PC-9 (cell line): Measurements from ENCODE around the gene BCKDK. TPM values are rescaled to one million over a fixed set of nuclear protein-coding genes. Genes with fewer than 3 reads are reported as not detected.

Experiments
- BruUV-seq: library from RNA; stranded (reverse); fragments of 400-500 nt; replicated peaks from 2 replicates; lab custom pipeline; 2021; lab: Mats Ljungman, UMichigan
- CTCF ChIA-PET: fragments of 300-600 bp; sonication (Branson Sonifier 250); formaldehyde crosslinking; loops from one replicate; lab custom pipeline; 2022; ENCODE audit warnings: antibody characterized with exemption; lab: Charles Lee
- POLR2A ChIA-PET: fragments of 300-600 bp; sonication (Branson Sonifier 250); formaldehyde crosslinking; loops from one replicate; lab custom pipeline; 2022; ENCODE audit warnings: antibody characterized with exemption; ENCODE audit not compliant: unreplicated experiment; lab: Charles Lee
- DNase-seq, 2 experiments: peaks; one replicate each; pipeline versions ENCODE4 v3.0.0 to v3.0.0-alpha.2; 2015 to 2022; ENCODE audit warnings: mixed read lengths in 1 of 2
- H2AFZ ChIP-seq: fragments of 200-600 bp; sonication (generic); 2 replicates; pipeline ENCODE4 v1.8.1; 2017; ENCODE audit warnings: antibody characterized with exemption
- H3F3A ChIP-seq: fragments of 200-600 bp; sonication (generic); 2 replicates; pipeline ENCODE4 v1.8.1; 2017; ENCODE audit warnings: antibody characterized with exemption, mild to moderate bottlenecking, low read depth; ENCODE audit not compliant: insufficient read depth
- H3K27ac ChIP-seq: fragments of 200-600 bp; sonication (generic); 2 replicates; pipeline ENCODE4 v1.6.1; 2016; ENCODE audit warnings: mixed run types
- H3K27me3 ChIP-seq: fragments of 200-600 bp; sonication (generic); 2 replicates; pipeline ENCODE4 v1.6.1; 2016; ENCODE audit warnings: low read depth, mixed run types; ENCODE audit not compliant: insufficient read depth
- H3K36me3 ChIP-seq: fragments of 200-600 bp; sonication (generic); 2 replicates; pipeline ENCODE4 v1.6.1; 2016; ENCODE audit warnings: low read depth, mixed run types
- H3K4me1 ChIP-seq: fragments of 200-600 bp; sonication (generic); replicated peaks from 2 replicates; pipeline ENCODE4 v1.6.1; 2016; ENCODE audit warnings: mixed run types; ENCODE audit not compliant: insufficient read depth
- H3K4me2 ChIP-seq: fragments of 200-600 bp; sonication (generic); 2 replicates; pipeline ENCODE4 v1.6.1; 2017; ENCODE audit warnings: mixed run types
- H3K4me3 ChIP-seq: fragments of 200-600 bp; sonication (generic); 2 replicates; pipeline ENCODE4 v1.6.1; 2016; ENCODE audit warnings: mixed run types
- H3K79me2 ChIP-seq: fragments of 200-600 bp; sonication (generic); 2 replicates; pipeline ENCODE4 v1.6.1; 2017; ENCODE audit warnings: low read depth, mixed run types
- H3K9me2 ChIP-seq: fragments of 200-600 bp; sonication (generic); 2 replicates; pipeline ENCODE4 v1.8.1; 2017; ENCODE audit warnings: mild to moderate bottlenecking; ENCODE audit not compliant: insufficient read depth
- H3K9me3 ChIP-seq: fragments of 200-600 bp; sonication (generic); 2 replicates; pipeline ENCODE4 v1.8.1; 2016; ENCODE audit warnings: low read depth; ENCODE audit not compliant: insufficient read depth
- H4K20me1 ChIP-seq: fragments of 200-600 bp; sonication (generic); 2 replicates; pipeline ENCODE4 v1.8.1; 2017; ENCODE audit not compliant: insufficient read depth
- EZH2 ChIP-seq: fragments of 200-600 bp; sonication (generic); IDR thresholded peaks from 2 replicates; pipeline ENCODE4 v1.8.0; 2017; ENCODE audit warnings: antibody characterized with exemption, low read depth
- intact Hi-C: fragments of 100-400 bp; cut with micrococcal nuclease; formaldehyde crosslinking; loops from one replicate; pipeline ENCODE4 v1.10.0; 2022; ENCODE audit not compliant: unreplicated experiment
- total RNA-seq: library from RNA; stranded (reverse); gene quantifications from 2 replicates; pipeline ENCODE4 v1.2.3, GENCODE V29; 2021
- TF ChIP-seq, protein P1 (sequence below): fragments of 200-600 bp; sonication (generic); conservative IDR thresholded peaks from 2 replicates; pipeline ENCODE4 v1.6.1; 2017; ENCODE audit warnings: mixed run types, antibody characterized with exemption, mild to moderate bottlenecking, moderate library complexity

Gene BCKDK
- total RNA-seq, 1 experiment from 2014 or later: 41.5 TPM

DNA sequence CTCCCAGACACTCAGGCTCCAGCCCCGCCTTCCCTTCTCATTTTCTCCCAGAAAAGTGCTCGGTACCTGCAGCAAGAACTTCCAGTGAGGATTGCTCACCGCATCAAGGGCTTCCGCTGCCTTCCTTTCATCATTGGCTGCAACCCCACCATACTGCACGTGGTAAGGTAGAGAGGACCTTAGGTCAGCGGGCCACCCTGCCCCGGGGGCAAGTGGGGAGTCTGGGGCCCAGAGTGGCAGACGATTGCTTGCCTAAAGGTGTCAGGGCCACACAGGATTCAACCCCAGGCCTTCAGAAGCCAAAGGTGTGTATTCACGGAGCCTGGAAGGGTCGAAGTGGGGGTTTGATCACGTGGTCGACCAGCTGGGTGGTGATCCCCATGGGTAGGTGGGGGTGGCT, 1.4 kb downstream of the BCKDK start:
- Histone ChIP-seq H3K79me2 (peaks cover 15% of the 10 kb centered on the region), H2AFZ (no peak overlapping the region), H3K36me3 (no peaks in the 10 kb centered on the region; the same call in 1 of the 2 replicates), H3F3A (peaks cover 38% of the 10 kb centered on the region), H4K20me1 (no peaks in the 10 kb centered on the region), H3K27ac (no peak overlapping the region), H3K4me2 (peak overlapping the region; percentile 99), H3K4me3 (peak overlapping the region; percentile 99; the same call in 1 of the 2 replicates), H3K4me1 (peaks cover 15% of the 10 kb centered on the region), H3K9me2 (no peaks in the 10 kb centered on the region), H3K27me3 (no peaks in the 10 kb centered on the region), H3K9me3 (no peaks in the 10 kb centered on the region)
- TF ChIP-seq EZH2: no peak
- ChIA-PET POLR2A (interaction anchor here (0.6 kb wide), 1 partner anchor 300 kb away, joined by 3 read pairs; no protein-coding TSS in a partner anchor), CTCF (no interaction called here)
- no TSS peak for BruUV-seq
- DNase-seq: no peak
- intact Hi-C loops: loop anchor here (5.0 kb wide), 1 partner anchor 33 kb away; no protein-coding TSS in a partner anchor

DNA sequence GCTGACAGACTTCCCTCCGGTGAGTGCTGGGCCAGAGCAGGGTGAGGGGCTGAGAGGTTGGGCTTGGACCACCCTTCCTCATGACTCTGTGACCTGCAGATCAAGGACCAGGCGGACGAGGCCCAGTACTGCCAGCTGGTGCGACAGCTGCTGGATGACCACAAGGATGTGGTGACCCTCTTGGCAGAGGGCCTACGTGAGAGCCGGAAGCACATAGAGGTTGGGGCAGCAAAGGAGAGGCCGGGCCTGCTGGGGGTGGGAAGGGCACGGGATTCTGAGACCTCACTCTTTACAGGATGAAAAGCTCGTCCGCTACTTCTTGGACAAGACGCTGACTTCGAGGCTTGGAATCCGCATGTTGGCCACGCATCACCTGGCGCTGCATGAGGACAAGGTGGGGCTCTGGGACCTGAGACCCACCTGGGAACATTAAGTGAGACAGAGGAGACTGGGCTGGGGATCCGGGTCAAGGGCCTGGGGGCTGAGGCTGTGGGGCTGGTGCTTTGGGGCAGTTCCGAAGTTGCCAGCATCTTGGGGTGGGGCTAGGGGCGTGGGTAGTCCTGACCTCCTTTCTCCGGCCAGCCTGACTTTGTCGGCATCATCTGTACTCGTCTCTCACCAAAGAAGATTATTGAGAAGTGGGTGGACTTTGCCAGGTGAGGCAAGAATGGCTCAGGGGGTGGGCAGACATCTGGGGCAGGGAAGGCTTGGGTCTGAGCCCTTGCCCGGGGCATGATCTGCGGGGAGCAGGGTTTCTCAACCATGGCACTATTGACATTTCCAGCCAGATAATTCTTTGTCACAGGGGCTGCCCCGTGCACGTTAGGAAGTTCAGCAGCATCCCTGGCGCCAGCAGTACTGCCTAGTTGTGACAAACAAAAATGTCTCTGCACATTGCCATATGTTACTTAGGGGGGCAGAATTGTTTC, 2.2 kb downstream of the BCKDK start:
- H3K27ac ChIP-seq: no peak overlapping the region
- H4K20me1 ChIP-seq: no peaks in the 10 kb centered on the region
- BruUV-seq: no TSS peak
- no peaks in the 10 kb centered on the region; the same call in 1 of the 2 replicates for H3K36me3 ChIP-seq
- no peak overlapping the region for H2AFZ ChIP-seq
- no peaks in the 10 kb centered on the region for H3K27me3 ChIP-seq
- peaks cover 16% of the 10 kb centered on the region for H3K79me2 ChIP-seq
- no peaks in the 10 kb centered on the region for H3K9me2 ChIP-seq
- POLR2A ChIA-PET: no interaction called here
- H3K4me1 ChIP-seq: peaks cover 15% of the 10 kb centered on the region
- peaks cover 42% of the 10 kb centered on the region for H3F3A ChIP-seq
- H3K4me2 ChIP-seq: no peak overlapping the region
- H3K9me3 ChIP-seq: no peaks in the 10 kb centered on the region
- no peak overlapping the region for H3K4me3 ChIP-seq
- CTCF ChIA-PET: no interaction called here
- DNase-seq: no peak
- TF ChIP-seq, protein P1, sequence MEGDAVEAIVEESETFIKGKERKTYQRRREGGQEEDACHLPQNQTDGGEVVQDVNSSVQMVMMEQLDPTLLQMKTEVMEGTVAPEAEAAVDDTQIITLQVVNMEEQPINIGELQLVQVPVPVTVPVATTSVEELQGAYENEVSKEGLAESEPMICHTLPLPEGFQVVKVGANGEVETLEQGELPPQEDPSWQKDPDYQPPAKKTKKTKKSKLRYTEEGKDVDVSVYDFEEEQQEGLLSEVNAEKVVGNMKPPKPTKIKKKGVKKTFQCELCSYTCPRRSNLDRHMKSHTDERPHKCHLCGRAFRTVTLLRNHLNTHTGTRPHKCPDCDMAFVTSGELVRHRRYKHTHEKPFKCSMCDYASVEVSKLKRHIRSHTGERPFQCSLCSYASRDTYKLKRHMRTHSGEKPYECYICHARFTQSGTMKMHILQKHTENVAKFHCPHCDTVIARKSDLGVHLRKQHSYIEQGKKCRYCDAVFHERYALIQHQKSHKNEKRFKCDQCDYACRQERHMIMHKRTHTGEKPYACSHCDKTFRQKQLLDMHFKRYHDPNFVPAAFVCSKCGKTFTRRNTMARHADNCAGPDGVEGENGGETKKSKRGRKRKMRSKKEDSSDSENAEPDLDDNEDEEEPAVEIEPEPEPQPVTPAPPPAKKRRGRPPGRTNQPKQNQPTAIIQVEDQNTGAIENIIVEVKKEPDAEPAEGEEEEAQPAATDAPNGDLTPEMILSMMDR: no peak
- no peak for TF ChIP-seq EZH2
- intact Hi-C loops: no loop called here

DNA sequence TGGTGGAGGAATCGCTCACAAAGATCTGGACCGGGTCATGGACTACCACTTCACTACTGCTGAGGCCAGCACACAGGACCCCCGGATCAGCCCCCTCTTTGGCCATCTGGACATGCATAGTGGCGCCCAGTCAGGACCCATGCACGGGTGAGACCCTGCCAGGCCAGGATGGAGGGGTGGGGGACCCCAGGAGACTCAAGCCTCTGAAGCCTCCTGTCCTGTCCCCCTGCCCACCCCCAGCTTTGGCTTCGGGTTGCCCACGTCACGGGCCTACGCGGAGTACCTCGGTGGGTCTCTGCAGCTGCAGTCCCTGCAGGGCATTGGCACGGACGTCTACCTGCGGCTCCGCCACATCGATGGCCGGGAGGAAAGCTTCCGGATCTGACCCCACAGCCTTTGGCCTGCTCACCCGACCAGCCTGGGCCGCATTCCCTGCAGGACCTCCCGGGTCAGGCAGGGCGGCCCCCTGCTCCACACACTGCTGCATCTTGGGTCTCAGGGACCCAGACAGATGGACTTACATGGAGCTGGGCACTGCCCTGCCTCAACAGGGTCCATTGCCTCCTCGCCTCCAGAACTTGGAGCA, 3.8 kb downstream of the BCKDK start:
- BruUV-seq: no TSS peak
- ChIA-PET CTCF (no interaction called here), POLR2A (no interaction called here)
- peaks cover 36% of the 10 kb centered on the region for H3F3A ChIP-seq
- H3K9me2 ChIP-seq: no peaks in the 10 kb centered on the region
- H3K36me3 ChIP-seq: no peaks in the 10 kb centered on the region; the same call in 1 of the 2 replicates
- intact Hi-C loops: no loop called here
- H3K27me3 ChIP-seq: no peaks in the 10 kb centered on the region
- no peak overlapping the region for H2AFZ ChIP-seq
- H3K4me2 ChIP-seq: no peak overlapping the region
- H3K9me3 ChIP-seq: no peaks in the 10 kb centered on the region
- peaks cover 10% of the 10 kb centered on the region for H3K4me1 ChIP-seq
- no peak overlapping the region for H3K4me3 ChIP-seq
- peaks cover 32% of the 10 kb centered on the region for H3K79me2 ChIP-seq
- H4K20me1 ChIP-seq: no peaks in the 10 kb centered on the region
- TF ChIP-seq, protein P1: no peak
- no peak for TF ChIP-seq EZH2
- no peak overlapping the region for H3K27ac ChIP-seq
- no peak for DNase-seq
